Measurements from ENCODE around the gene C1QTNF7.

Gene C1QTNF7

DNA sequence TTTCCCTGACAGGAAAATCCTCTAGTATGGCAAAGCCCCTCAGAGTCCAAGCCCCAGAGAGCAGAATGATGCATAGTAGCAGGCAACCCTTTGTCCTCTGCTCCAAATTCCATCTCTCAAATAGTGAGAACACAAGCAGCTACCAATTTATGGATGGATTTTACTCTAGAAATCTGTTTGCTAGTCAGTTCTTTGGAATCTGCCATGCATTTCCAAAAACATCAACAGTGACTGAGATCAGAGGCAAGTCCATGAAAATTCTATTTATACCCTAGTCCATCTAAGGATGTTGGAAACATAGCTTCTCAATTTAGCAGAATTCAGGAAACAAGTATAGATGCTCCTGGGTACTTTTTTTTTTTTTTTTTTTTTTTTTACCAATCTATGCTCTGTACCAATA lies 31.9 kb downstream of the C1QTNF7 start:
- Histone ChIP-seq H3K9ac (ENCODE audit: low read depth, low read length) (no peak overlapping the region), H3K36me3 (ENCODE audit: insufficient read depth, low read length) (no peaks in the 10 kb centered on the region), H3K27ac (ENCODE audit: low read depth, low read length) (no peak overlapping the region), H3K4me3 (ENCODE audit: low read length) (no peak overlapping the region), H3K9me3 (ENCODE audit: insufficient read depth, low read depth, low read length) (no peaks in the 10 kb centered on the region), H3K4me1 (ENCODE audit: insufficient read depth, low read length) (no peaks in the 10 kb centered on the region), H3K27me3 (ENCODE audit: insufficient read depth, low read length) (no peaks in the 10 kb centered on the region)

DNA sequence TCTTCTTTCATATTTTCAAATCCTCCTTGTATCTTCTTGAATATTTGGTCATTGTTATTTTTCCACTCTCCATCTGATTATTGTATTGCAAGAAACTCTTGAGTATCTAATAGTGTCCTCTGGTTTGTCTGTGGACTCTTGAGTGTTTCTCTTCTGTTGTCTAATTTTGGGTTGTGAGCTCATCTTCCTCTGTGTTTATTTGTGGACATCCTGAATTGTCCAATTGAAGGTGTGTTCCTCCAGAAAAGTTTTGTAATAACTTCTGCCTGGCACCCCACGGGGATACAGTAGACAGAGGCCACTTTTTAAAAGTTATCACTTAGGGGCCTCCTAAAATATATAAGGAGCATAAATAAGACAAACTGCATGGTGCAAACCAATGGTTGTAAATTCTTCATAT lies 38.8 kb downstream of the C1QTNF7 start:
- WGBS, result 100% methylated on average over 1 of the region's 1 CpG

GRCh38 chr4:15469402-15470127 lies 41.7 kb downstream of the C1QTNF7 start, which contains the start of gene CC2D2A:
Gene CC2D2A, plus strand, starts transcription at chr4:15469882. Its CDS starts 6,051 bp downstream, at chr4:15475933.
- no peak within 1 kb of the TSS for H3K27ac ChIP-seq (ENCODE audit: low read depth, low read length)
- no peaks in the 10 kb centered on the region for H3K36me3 ChIP-seq (ENCODE audit: insufficient read depth, low read length)
- peak within 1 kb of the TSS; percentile 54 for H3K4me3 ChIP-seq (ENCODE audit: low read length)
- peaks cover 26% of the 10 kb centered on the region for H3K4me1 ChIP-seq (ENCODE audit: insufficient read depth, low read length)
- WGBS, result 19% methylated on average over 14 of the region's 14 CpGs
- no peaks in the 10 kb centered on the region for H3K9me3 ChIP-seq (ENCODE audit: insufficient read depth, low read depth, low read length)
- peak within 1 kb of the TSS; percentile 47 for H3K9ac ChIP-seq (ENCODE audit: low read depth, low read length)
- H3K27me3 ChIP-seq (ENCODE audit: insufficient read depth, low read length), result no peaks in the 10 kb centered on the region

More for the DNA sequence above, 38.8 kb downstream of the C1QTNF7 start:
- Histone ChIP-seq H3K9me3 (ENCODE audit: insufficient read depth, low read depth, low read length) (no peaks in the 10 kb centered on the region), H3K4me1 (ENCODE audit: insufficient read depth, low read length) (peaks cover 12% of the 10 kb centered on the region), H3K27ac (ENCODE audit: low read depth, low read length) (no peak overlapping the region), H3K36me3 (ENCODE audit: insufficient read depth, low read length) (no peaks in the 10 kb centered on the region), H3K27me3 (ENCODE audit: insufficient read depth, low read length) (no peaks in the 10 kb centered on the region), H3K4me3 (ENCODE audit: low read length) (no peak overlapping the region), H3K9ac (ENCODE audit: low read depth, low read length) (no peak overlapping the region)

DNA sequence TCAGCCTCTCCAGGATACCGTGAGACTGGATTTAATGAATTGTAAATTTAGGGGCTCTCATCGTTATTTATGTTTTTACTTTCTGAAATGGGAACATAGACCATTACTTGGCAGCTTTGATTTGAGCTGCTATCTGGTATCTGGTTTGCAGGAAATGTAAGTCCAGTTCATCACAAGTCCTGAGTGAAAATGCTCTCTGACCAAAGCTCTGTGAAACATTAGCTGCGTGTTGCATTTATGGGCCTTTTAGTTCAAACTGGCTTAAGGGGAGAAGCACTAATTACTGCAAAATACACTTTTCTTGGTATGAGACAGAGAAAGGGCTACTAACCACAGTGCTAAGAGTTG lies 42.3 kb downstream of the C1QTNF7 start:
- Histone ChIP-seq H3K9me3 (ENCODE audit: insufficient read depth, low read depth, low read length) (no peaks in the 10 kb centered on the region), H3K4me3 (ENCODE audit: low read length) (peak overlapping the region; percentile 54), H3K9ac (ENCODE audit: low read depth, low read length) (peak overlapping the region; percentile 47), H3K36me3 (ENCODE audit: insufficient read depth, low read length) (no peaks in the 10 kb centered on the region), H3K27me3 (ENCODE audit: insufficient read depth, low read length) (no peaks in the 10 kb centered on the region), H3K27ac (ENCODE audit: low read depth, low read length) (no peak overlapping the region), H3K4me1 (ENCODE audit: insufficient read depth, low read length) (peaks cover 26% of the 10 kb centered on the region)
- WGBS, result 25% methylated on average over 3 of the region's 3 CpGs

- peaks cover 22% of the 10 kb centered on the region for H3K4me1 ChIP-seq (ENCODE audit: insufficient read depth, low read length)
- no peak overlapping the region for H3K27ac ChIP-seq (ENCODE audit: low read depth, low read length)
- no peak overlapping the region for H3K4me3 ChIP-seq (ENCODE audit: low read length)
- H3K36me3 ChIP-seq (ENCODE audit: insufficient read depth, low read length), result no peaks in the 10 kb centered on the region
- H3K9me3 ChIP-seq (ENCODE audit: insufficient read depth, low read depth, low read length), result no peaks in the 10 kb centered on the region
- WGBS, result 89% methylated on average over 4 of the region's 5 CpGs
- no peak overlapping the region for H3K9ac ChIP-seq (ENCODE audit: low read depth, low read length)
- no peaks in the 10 kb centered on the region for H3K27me3 ChIP-seq (ENCODE audit: insufficient read depth, low read length)
These were observed 48.6 kb downstream of the C1QTNF7 start for GRCh38 chr4:15476396-15476795.

GRCh38 chr4:15478724-15479088 lies 50.9 kb downstream of the C1QTNF7 start:
- Histone ChIP-seq H3K36me3 (ENCODE audit: insufficient read depth, low read length) (0 out of 2 replicates have a peak, but pooled peaks cover 4% of the 10 kb centered on the region), H3K27ac (ENCODE audit: low read depth, low read length) (no peak overlapping the region), H3K4me1 (ENCODE audit: insufficient read depth, low read length) (peaks cover 8% of the 10 kb centered on the region; the same call in 1 of the 2 replicates), H3K9me3 (ENCODE audit: insufficient read depth, low read depth, low read length) (no peaks in the 10 kb centered on the region), H3K9ac (ENCODE audit: low read depth, low read length) (no peak overlapping the region), H3K27me3 (ENCODE audit: insufficient read depth, low read length) (no peaks in the 10 kb centered on the region), H3K4me3 (ENCODE audit: low read length) (0 out of 2 replicates have a peak overlapping the region, but pooled peaks have one; percentile 61)
- WGBS, result 76% methylated on average over 5 of the region's 5 CpGs

DNA sequence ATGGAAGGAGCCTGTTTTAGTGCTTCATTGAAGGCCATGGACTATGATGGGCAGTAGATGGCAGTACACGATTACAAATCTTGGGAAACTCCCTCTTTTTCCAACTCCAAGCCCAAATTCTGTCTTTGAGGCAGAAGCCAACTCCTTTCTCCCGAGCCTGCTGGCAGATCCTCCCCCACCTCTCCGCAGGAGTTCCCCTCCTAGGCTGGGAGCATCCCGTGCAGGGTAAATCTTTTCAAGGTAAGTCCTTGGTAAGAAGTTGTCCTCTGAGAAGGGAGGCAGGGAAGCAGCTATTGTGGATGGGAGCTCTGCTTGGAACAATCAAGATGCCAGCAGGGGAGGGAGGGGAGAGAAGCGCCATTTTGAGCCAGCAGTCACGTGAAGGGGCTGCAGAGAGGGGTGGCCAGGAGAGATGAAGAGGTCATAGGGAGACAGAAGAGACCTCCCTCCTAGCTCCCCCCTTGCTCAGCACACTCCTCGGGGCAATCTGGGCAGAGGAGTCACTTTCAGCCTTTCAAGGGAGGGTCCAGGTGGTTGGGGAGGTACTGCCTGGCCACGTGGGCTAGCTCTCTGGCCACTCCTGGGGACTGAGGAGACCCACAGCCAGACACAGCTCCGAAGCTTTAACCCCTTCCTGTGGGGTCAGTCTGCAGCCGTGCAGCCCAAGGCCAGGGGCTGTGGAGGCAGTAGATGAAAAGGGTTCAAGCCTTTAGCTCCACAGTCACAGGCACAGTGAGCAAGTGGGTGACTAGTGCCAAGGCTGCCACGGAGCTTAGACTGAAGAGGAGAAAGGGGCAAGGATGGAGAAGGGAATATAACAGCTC lies 51.5 kb downstream of the C1QTNF7 start:
- Histone ChIP-seq H3K9me3 (ENCODE audit: insufficient read depth, low read depth, low read length) (no peaks in the 10 kb centered on the region), H3K36me3 (ENCODE audit: insufficient read depth, low read length) (0 out of 2 replicates have a peak, but pooled peaks cover 4% of the 10 kb centered on the region), H3K4me3 (ENCODE audit: low read length) (peak overlapping the region; percentile 61), H3K27ac (ENCODE audit: low read depth, low read length) (peak overlapping the region; percentile 88), H3K27me3 (ENCODE audit: insufficient read depth, low read length) (no peaks in the 10 kb centered on the region), H3K4me1 (ENCODE audit: insufficient read depth, low read length) (peaks cover 8% of the 10 kb centered on the region; the same call in 1 of the 2 replicates), H3K9ac (ENCODE audit: low read depth, low read length) (peak overlapping the region; percentile 89)
- WGBS, result 11% methylated on average over 11 of the region's 11 CpGs

DNA sequence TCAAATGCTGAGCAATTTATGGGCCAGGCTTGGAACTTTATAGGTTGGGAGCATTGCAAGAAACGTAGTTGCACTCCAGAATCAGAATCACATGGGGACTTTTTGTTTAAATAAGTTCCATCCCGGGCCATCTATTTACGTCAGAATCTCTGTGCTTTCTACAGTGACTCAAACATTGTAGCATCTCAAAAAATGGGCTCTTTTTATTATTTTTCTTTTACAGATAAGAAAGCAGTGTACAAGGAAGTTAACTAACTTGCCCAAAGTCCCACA lies 52.0 kb downstream of the C1QTNF7 start:
- 74% methylated on average over 3 of the region's 3 CpGs for WGBS
- H3K9me3 ChIP-seq (ENCODE audit: insufficient read depth, low read depth, low read length), result no peaks in the 10 kb centered on the region
- H3K9ac ChIP-seq (ENCODE audit: low read depth, low read length), result peak overlapping the region; percentile 89
- peaks cover 8% of the 10 kb centered on the region; the same call in 1 of the 2 replicates for H3K4me1 ChIP-seq (ENCODE audit: insufficient read depth, low read length)
- H3K36me3 ChIP-seq (ENCODE audit: insufficient read depth, low read length), result 0 out of 2 replicates have a peak, but pooled peaks cover 4% of the 10 kb centered on the region
- peak overlapping the region; percentile 61 for H3K4me3 ChIP-seq (ENCODE audit: low read length)
- peak overlapping the region; percentile 88 for H3K27ac ChIP-seq (ENCODE audit: low read depth, low read length)
- H3K27me3 ChIP-seq (ENCODE audit: insufficient read depth, low read length), result no peaks in the 10 kb centered on the region

GRCh38 chr4:15481961-15482745 lies 54.3 kb downstream of the C1QTNF7 start:
- Histone ChIP-seq H3K27ac (ENCODE audit: low read depth, low read length) (no peak overlapping the region), H3K36me3 (ENCODE audit: insufficient read depth, low read length) (0 out of 2 replicates have a peak, but pooled peaks cover 4% of the 10 kb centered on the region), H3K4me1 (ENCODE audit: insufficient read depth, low read length) (peaks cover 8% of the 10 kb centered on the region; the same call in 1 of the 2 replicates), H3K27me3 (ENCODE audit: insufficient read depth, low read length) (no peaks in the 10 kb centered on the region), H3K9ac (ENCODE audit: low read depth, low read length) (no peak overlapping the region), H3K4me3 (ENCODE audit: low read length) (no peak overlapping the region), H3K9me3 (ENCODE audit: insufficient read depth, low read depth, low read length) (no peaks in the 10 kb centered on the region)
- 90% methylated on average over 2 of the region's 2 CpGs for WGBS

- 0 out of 2 replicates have a peak, but pooled peaks cover 4% of the 10 kb centered on the region for H3K36me3 ChIP-seq (ENCODE audit: insufficient read depth, low read length)
- no peak overlapping the region for H3K27ac ChIP-seq (ENCODE audit: low read depth, low read length)
- WGBS, result 57% methylated on average over 1 of the region's 2 CpGs
- no peaks in the 10 kb centered on the region for H3K27me3 ChIP-seq (ENCODE audit: insufficient read depth, low read length)
- no peaks in the 10 kb centered on the region for H3K9me3 ChIP-seq (ENCODE audit: insufficient read depth, low read depth, low read length)
- H3K9ac ChIP-seq (ENCODE audit: low read depth, low read length), result no peak overlapping the region
- peaks cover 8% of the 10 kb centered on the region; the same call in 1 of the 2 replicates for H3K4me1 ChIP-seq (ENCODE audit: insufficient read depth, low read length)
- no peak overlapping the region for H3K4me3 ChIP-seq (ENCODE audit: low read length)
These were observed 55.0 kb downstream of the C1QTNF7 start for GRCh38 chr4:15482842-15483241.

DNA sequence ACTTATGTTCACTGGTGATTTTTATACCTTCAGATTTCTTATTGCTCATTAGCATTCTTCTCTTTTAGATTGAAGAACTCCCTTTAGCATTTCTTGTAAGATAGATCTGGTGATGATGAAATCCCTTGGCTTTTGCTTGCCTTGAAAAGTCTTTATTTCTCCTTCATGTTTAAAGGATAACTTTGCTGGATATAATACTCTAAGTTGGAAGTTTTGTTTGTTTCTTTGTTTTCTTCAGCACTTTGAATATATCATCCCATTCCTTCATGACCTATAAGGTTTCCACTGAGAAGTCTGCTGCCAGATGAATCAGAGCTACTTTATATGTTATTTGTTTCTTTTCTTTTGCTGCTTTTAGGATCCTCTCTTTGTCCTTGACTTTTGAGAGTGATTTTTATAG lies 60.3 kb downstream of the C1QTNF7 start:
- no peak overlapping the region for H3K4me3 ChIP-seq (ENCODE audit: low read length)
- no peaks in the 10 kb centered on the region for H3K4me1 ChIP-seq (ENCODE audit: insufficient read depth, low read length)
- H3K36me3 ChIP-seq (ENCODE audit: insufficient read depth, low read length), result peaks cover 3% of the 10 kb centered on the region; the same call in 1 of the 2 replicates

More for the DNA sequence above, 60.3 kb downstream of the C1QTNF7 start:
- Histone ChIP-seq H3K27ac (ENCODE audit: low read depth, low read length) (no peak overlapping the region), H3K9ac (ENCODE audit: low read depth, low read length) (no peak overlapping the region), H3K27me3 (ENCODE audit: insufficient read depth, low read length) (no peaks in the 10 kb centered on the region), H3K9me3 (ENCODE audit: insufficient read depth, low read depth, low read length) (no peaks in the 10 kb centered on the region)

All from HUES64 (cell line).